ENCODE measurements around the gene GALK1. TPM values are rescaled to one million over a fixed set of nuclear protein-coding genes. Genes with fewer than 3 reads are reported as not detected.
A peak's percentile ranks its signal among the peaks of the same experiment; 100 is the strongest.

The GALK1 gene
- total RNA-seq, 4 donors from 2014 or later: 19.4 to 37.1 (median 35.6) TPM; not detected in 1

DNA sequence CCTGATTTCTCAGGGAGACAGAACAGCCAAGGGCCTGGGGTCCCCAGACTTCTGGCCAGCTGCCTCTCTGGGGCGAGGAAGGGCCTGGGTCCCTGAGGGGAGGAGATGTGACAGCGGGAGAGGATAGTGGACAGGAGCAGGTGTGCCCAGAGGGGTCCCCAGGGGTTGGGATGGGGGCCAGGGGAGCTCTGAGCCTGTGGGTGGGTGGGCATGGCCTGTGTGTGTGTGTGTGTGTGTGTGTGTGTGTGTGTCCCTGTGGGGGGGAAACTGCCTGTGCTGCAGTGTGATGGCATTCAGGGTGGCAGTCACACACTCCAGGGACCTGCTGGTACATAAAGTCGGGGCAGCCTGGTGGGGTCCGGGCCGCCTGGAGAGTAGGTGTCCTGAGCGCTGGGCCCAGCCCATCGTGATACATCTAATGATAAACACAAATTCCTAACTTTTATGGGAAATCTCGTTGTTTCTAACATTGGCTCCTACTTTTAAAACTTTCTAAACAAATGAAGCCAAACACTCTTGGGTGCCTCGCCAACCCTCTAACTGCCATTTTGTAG lies 42.4 kb downstream of the GALK1 start:
- Histone ChIP-seq H3K9me3 (no peaks in the 10 kb centered on the region), H3K27ac (peak overlapping the region; percentile 30 to 52), H3K4me1 (peaks cover 0 to 10% of the 10 kb centered on the region in 2 donors), H3K4me3 (no peak overlapping the region), H3K27me3 (peaks cover 7 to 8% of the 10 kb centered on the region in 2 donors), H3K36me3 (no peaks in the 10 kb centered on the region)
- TF ChIP-seq POLR2A (IDR thresholded peaks at IDR 0.05): no peak
- TF ChIP-seq, protein P1, sequence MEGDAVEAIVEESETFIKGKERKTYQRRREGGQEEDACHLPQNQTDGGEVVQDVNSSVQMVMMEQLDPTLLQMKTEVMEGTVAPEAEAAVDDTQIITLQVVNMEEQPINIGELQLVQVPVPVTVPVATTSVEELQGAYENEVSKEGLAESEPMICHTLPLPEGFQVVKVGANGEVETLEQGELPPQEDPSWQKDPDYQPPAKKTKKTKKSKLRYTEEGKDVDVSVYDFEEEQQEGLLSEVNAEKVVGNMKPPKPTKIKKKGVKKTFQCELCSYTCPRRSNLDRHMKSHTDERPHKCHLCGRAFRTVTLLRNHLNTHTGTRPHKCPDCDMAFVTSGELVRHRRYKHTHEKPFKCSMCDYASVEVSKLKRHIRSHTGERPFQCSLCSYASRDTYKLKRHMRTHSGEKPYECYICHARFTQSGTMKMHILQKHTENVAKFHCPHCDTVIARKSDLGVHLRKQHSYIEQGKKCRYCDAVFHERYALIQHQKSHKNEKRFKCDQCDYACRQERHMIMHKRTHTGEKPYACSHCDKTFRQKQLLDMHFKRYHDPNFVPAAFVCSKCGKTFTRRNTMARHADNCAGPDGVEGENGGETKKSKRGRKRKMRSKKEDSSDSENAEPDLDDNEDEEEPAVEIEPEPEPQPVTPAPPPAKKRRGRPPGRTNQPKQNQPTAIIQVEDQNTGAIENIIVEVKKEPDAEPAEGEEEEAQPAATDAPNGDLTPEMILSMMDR (IDR thresholded peaks at IDR 0.05): no peak
- intact Hi-C loops (cut with DNase I; ENCODE audit: low total_unique reads): no loop called here
- DNase-seq: no peak

DNA sequence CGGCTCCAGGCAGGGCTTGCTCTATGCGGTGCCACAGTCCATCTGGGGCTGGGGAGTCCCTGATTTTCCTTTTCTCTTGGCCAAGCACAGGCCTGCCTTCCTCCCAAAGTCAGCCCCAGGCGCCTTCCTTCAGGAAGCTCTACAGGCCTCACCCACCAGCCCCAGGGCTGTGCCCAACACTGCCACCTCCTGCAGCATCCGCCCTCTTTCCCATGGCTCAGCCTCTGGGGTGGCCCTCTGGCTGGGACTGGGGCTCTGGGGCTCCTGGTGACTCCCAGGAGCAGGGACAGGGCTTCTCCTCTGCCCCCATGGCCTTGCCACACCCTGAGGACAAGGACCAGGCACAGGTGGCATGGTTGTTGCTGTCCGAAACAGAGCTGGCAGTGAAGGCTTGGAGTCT lies 42.9 kb downstream of the GALK1 start:
- Histone ChIP-seq H3K4me1 (peaks cover 0 to 10% of the 10 kb centered on the region in 2 donors), H3K9me3 (no peaks in the 10 kb centered on the region), H3K27ac (peak overlapping the region; percentile 52 to 58), H3K36me3 (no peaks in the 10 kb centered on the region), H3K4me3 (peak overlapping the region in 1 of 2 donors; percentile 29), H3K27me3 (peaks cover 7 to 8% of the 10 kb centered on the region in 2 donors)
- no peak for TF ChIP-seq POLR2A (IDR thresholded peaks at IDR 0.05)
- TF ChIP-seq, protein P1 (IDR thresholded peaks at IDR 0.05): no peak
- intact Hi-C loops (cut with DNase I; ENCODE audit: low total_unique reads): no loop called here
- DNase-seq: no peak

DNA sequence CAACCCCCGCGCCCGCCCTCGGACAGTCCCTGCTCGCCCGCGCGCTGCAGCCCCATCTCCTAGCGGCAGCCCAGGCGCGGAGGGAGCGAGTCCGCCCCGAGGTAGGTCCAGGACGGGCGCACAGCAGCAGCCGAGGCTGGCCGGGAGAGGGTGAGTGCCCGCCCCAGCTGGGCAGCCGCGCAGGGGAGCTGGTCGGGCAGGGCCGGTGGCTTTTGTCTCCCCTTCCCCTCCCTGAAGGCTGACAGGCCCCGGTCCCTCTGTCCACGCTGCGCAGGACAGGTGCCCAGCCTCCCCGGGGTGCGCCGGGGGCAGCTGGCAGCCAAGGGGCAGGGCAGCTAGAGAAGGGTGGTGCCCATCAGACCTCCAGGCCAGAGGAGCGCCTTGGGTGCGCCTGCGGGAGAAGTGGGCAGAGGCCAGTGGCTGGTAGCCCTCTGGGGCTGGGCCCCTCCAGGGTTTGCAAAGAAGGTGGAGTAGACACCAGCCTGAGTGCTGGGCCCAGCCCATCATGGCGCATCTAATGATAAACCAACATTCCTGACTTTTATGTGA lies 43.5 kb downstream of the GALK1 start:
- peak overlapping the region; percentile 52 to 58 for H3K27ac ChIP-seq
- TF ChIP-seq POLR2A (IDR thresholded peaks at IDR 0.05): no peak
- TF ChIP-seq, protein P1 (IDR thresholded peaks at IDR 0.05): no peak
- no peaks in the 10 kb centered on the region for H3K9me3 ChIP-seq
- intact Hi-C loops (cut with DNase I; ENCODE audit: low total_unique reads): no loop called here
- H3K4me1 ChIP-seq: peaks cover 0 to 10% of the 10 kb centered on the region in 2 donors
- H3K27me3 ChIP-seq: peaks cover 7 to 8% of the 10 kb centered on the region in 2 donors
- DNase-seq: no peak
- no peaks in the 10 kb centered on the region for H3K36me3 ChIP-seq
- H3K4me3 ChIP-seq: peak overlapping the region; percentile 18 to 29

DNA sequence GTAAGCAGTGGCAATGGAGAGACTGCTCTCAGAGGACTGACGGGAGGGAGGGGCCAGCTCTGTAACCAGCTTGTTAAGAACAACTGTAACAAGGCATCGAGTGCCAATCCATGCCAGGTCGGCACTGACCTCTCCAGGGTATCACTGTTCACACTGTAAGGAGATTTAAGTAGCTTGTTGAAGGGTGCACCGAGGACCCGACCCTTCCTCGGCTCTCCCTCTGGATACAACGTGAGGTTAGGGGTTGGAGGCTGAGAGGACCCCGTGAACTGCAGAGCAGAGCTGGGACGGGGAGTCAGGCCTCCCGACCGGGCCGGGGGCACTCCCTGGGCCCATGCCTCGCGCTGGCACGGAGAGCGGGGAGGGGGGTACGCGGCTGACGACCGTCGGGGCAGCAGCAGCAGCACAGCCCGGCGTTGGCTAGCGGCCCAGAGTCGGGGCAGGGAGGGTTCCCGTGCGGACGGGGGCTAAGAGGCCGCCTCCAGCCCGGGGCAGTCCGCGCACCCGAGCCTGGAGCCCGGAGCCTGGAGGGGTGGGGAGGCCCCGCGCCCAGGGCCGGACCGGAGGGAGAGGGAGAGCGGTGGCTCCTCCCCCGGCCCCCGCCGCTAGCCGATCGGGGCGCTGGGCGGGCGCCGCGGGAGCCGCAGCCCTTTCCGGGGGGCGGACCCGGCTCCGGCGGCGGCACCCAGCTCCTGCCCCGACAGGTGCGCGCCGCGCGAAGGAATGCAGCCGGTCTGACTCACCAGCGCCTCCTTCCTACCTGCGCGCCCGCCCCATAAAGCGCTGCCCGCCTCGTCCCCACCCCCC lies 44.1 kb downstream of the GALK1 start, which contains the start of gene ITGB4:
Gene ITGB4 (plus strand): TSS at position 804 of the 807 bp plus-strand sequence. CDS start 3,245 bp downstream, outside the sequence.
- Histone ChIP-seq H3K9me3 (no peaks in the 10 kb centered on the region), H3K36me3 (no peaks in the 10 kb centered on the region), H3K27me3 (peaks cover 7 to 8% of the 10 kb centered on the region in 2 donors), H3K27ac (peak within 1 kb of the TSS; percentile 58 to 61), H3K4me1 (peaks cover 0 to 10% of the 10 kb centered on the region in 2 donors), H3K4me3 (peak within 1 kb of the TSS; percentile 18 to 29)
- TF ChIP-seq, protein P1 (IDR thresholded peaks at IDR 0.05): no peak
- peak in 1 of 2 donors; percentile 37 for TF ChIP-seq POLR2A (IDR thresholded peaks at IDR 0.05)
- peak in 1 of 2 donors; percentile 25 for DNase-seq
- intact Hi-C loops (cut with DNase I; ENCODE audit: low total_unique reads): no loop called here
